ENCODE measurements around the gene RARRES2.

Gene RARRES2

GRCh38 chr7:150337179-150337578, 4.2 kb downstream of the RARRES2 start:
- Histone ChIP-seq H3K9me3 (ENCODE audit: control insufficient read depth, insufficient read depth, low read length) (peaks cover 3% of the 10 kb centered on the region; the same call in 1 of the 2 replicates), H3K27me3 (ENCODE audit: control insufficient read depth, low read length) (no peaks in the 10 kb centered on the region), H3F3A (ENCODE audit: control insufficient read depth, insufficient read depth) (no peaks in the 10 kb centered on the region), H3K4me2 (ENCODE audit: low read length) (no peak overlapping the region), H3K79me2 (ENCODE audit: control insufficient read depth, low read length) (no peaks in the 10 kb centered on the region), H4K20me1 (ENCODE audit: control insufficient read depth, insufficient read depth, low read depth, low read length) (0 out of 2 replicates have a peak, but pooled peaks cover 3% of the 10 kb centered on the region), H3K4me1 (ENCODE audit: control insufficient read depth, low read length) (no peaks in the 10 kb centered on the region), H3K27ac (ENCODE audit: low read depth, low read length) (no peak overlapping the region), H3K36me3 (ENCODE audit: control insufficient read depth, low read length) (peaks cover 15% of the 10 kb centered on the region), H3K4me3 (ENCODE audit: low read length) (no peak overlapping the region), H3K9me2 (replicated peaks; ENCODE audit: control insufficient read depth, low read length) (no peaks in the 10 kb centered on the region)
- no peak for TF ChIP-seq CTCF (IDR thresholded peaks at IDR 0.05; ENCODE audit: low read depth, low read length, poor library complexity, severe bottlenecking)
- TF ChIP-seq EZH2phosphoT487 (IDR thresholded peaks at IDR 0.05; ENCODE audit: borderline replicate concordance, low read length) = no peak

- Histone ChIP-seq H4K20me1 (ENCODE audit: control insufficient read depth, insufficient read depth, low read depth, low read length) (0 out of 2 replicates have a peak, but pooled peaks cover 3% of the 10 kb centered on the region), H3K9me2 (replicated peaks; ENCODE audit: control insufficient read depth, low read length) (no peaks in the 10 kb centered on the region), H3K9me3 (ENCODE audit: control insufficient read depth, insufficient read depth, low read length) (no peaks in the 10 kb centered on the region; the same call in 1 of the 2 replicates), H3F3A (ENCODE audit: control insufficient read depth, insufficient read depth) (no peaks in the 10 kb centered on the region), H3K27me3 (ENCODE audit: control insufficient read depth, low read length) (no peaks in the 10 kb centered on the region), H3K4me1 (ENCODE audit: control insufficient read depth, low read length) (no peaks in the 10 kb centered on the region), H3K79me2 (ENCODE audit: control insufficient read depth, low read length) (no peaks in the 10 kb centered on the region), H3K4me2 (ENCODE audit: low read length) (no peak overlapping the region), H3K36me3 (ENCODE audit: control insufficient read depth, low read length) (peaks cover 15% of the 10 kb centered on the region), H3K27ac (ENCODE audit: low read depth, low read length) (no peak overlapping the region), H3K4me3 (ENCODE audit: low read length) (no peak overlapping the region)
- no peak for TF ChIP-seq EZH2phosphoT487 (IDR thresholded peaks at IDR 0.05; ENCODE audit: borderline replicate concordance, low read length)
- TF ChIP-seq CTCF (IDR thresholded peaks at IDR 0.05; ENCODE audit: low read depth, low read length, poor library complexity, severe bottlenecking) = no peak
Measured at GRCh38 chr7:150336746-150337145, 4.7 kb downstream of the RARRES2 start.

- no peak for TF ChIP-seq CTCF (IDR thresholded peaks at IDR 0.05; ENCODE audit: low read depth, low read length, poor library complexity, severe bottlenecking)
- TF ChIP-seq EZH2phosphoT487 (IDR thresholded peaks at IDR 0.05; ENCODE audit: borderline replicate concordance, low read length) = no peak
- H3K27ac ChIP-seq (ENCODE audit: low read depth, low read length) = no peak overlapping the region
- no peak overlapping the region for H3K4me2 ChIP-seq (ENCODE audit: low read length)
- H3K4me3 ChIP-seq (ENCODE audit: low read length) = no peak overlapping the region
- no peaks in the 10 kb centered on the region for H3K79me2 ChIP-seq (ENCODE audit: control insufficient read depth, low read length)
- no peaks in the 10 kb centered on the region for H3F3A ChIP-seq (ENCODE audit: control insufficient read depth, insufficient read depth)
- 0 out of 2 replicates have a peak, but pooled peaks cover 3% of the 10 kb centered on the region for H4K20me1 ChIP-seq (ENCODE audit: control insufficient read depth, insufficient read depth, low read depth, low read length)
- no peaks in the 10 kb centered on the region for H3K27me3 ChIP-seq (ENCODE audit: control insufficient read depth, low read length)
- no peaks in the 10 kb centered on the region for H3K9me2 ChIP-seq (replicated peaks; ENCODE audit: control insufficient read depth, low read length)
- H3K9me3 ChIP-seq (ENCODE audit: control insufficient read depth, insufficient read depth, low read length) = no peaks in the 10 kb centered on the region
- H3K36me3 ChIP-seq (ENCODE audit: control insufficient read depth, low read length) = peaks cover 23% of the 10 kb centered on the region
- H3K4me1 ChIP-seq (ENCODE audit: control insufficient read depth, low read length) = no peaks in the 10 kb centered on the region
Measured at GRCh38 chr7:150335774-150336112, 5.7 kb downstream of the RARRES2 start.

All from DOHH2 (cell line).